ENCODE measurements around the gene OCA2.
A peak's percentile ranks its signal among the peaks of the same experiment; 100 is the strongest.

Gene OCA2

DNA sequence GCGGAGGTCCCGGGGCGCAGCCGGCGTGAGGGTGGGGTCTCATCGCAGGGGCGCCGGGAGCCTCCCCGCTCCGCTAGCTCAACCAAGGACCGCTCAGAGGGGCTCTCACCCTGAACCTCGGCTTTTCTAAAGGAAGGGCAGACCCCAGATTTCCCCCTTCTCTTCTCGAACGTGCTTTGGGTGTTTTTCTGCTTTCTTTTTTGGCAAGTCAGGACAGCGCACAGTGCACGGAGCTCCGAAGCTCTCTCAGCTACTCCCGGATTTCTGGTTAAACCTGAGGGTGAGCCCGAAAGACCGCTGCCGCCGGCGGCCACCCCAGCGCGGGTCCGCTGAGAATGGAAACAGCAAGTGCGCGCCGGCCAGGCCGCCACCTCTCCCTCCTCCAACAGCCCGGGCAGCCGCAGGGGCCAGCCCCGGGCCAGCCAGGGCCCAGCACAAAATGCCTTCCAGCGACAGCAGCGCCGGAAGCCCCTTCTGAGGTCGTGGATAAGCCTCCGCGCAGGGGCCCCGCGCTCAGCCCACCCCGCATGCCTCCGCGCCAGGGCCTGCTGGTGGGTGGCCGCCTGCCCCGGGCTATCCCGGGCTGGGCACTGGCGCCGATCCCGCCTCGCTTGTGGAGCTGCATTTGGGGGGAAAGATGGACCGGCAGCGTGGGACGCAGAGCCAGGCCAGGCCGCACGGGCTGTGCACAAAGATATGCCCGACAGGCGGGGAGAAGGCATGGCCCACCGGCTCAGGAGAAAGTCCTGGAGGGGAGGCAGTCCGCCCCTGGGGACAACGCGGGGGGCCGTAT, 8.2 kb upstream of the OCA2 start:
- H3K9ac ChIP-seq (ENCODE audit: insufficient read length, low read depth), result peak overlapping the region; percentile 46
- peaks cover 3% of the 10 kb centered on the region for H3K4me1 ChIP-seq (ENCODE audit: insufficient read depth, insufficient read length)
- H3K4me3 ChIP-seq (ENCODE audit: insufficient read length, low read depth), result peak overlapping the region; percentile 41
- H3K27me3 ChIP-seq (ENCODE audit: insufficient read depth, insufficient read length), result peaks cover 29% of the 10 kb centered on the region
- TF ChIP-seq SUZ12 (IDR thresholded peaks at IDR 0.05; ENCODE audit: extremely low read depth, insufficient read depth, insufficient read length), result no peak
- no peak for TF ChIP-seq YY1 (IDR thresholded peaks at IDR 0.05; ENCODE audit: insufficient read depth, insufficient read length)
- no peak for TF ChIP-seq ZNF274 (IDR thresholded peaks at IDR 0.05; ENCODE audit: low read depth, low read length)
- no peak for DNase-seq (ENCODE audit: low read depth, low spot score)
- H3K9me3 ChIP-seq (ENCODE audit: insufficient read depth, low read length), result no peaks in the 10 kb centered on the region
- peaks cover 17% of the 10 kb centered on the region for H3K36me3 ChIP-seq (ENCODE audit: insufficient read depth, insufficient read length, low read length)

GRCh38 chr15:28106294-28107110, 7.4 kb upstream of the OCA2 start:
- H3K4me3 ChIP-seq (ENCODE audit: insufficient read length, low read depth), result peak overlapping the region; percentile 41
- no peak for TF ChIP-seq SUZ12 (IDR thresholded peaks at IDR 0.05; ENCODE audit: extremely low read depth, insufficient read depth, insufficient read length)
- no peak for TF ChIP-seq YY1 (IDR thresholded peaks at IDR 0.05; ENCODE audit: insufficient read depth, insufficient read length)
- no peak for TF ChIP-seq ZNF274 (IDR thresholded peaks at IDR 0.05; ENCODE audit: low read depth, low read length)
- DNase-seq (ENCODE audit: low read depth, low spot score), result no peak
- peak overlapping the region; percentile 46 for H3K9ac ChIP-seq (ENCODE audit: insufficient read length, low read depth)
- peaks cover 34% of the 10 kb centered on the region for H3K27me3 ChIP-seq (ENCODE audit: insufficient read depth, insufficient read length)
- peaks cover 10% of the 10 kb centered on the region for H3K36me3 ChIP-seq (ENCODE audit: insufficient read depth, insufficient read length, low read length)
- peaks cover 3% of the 10 kb centered on the region for H3K4me1 ChIP-seq (ENCODE audit: insufficient read depth, insufficient read length)
- H3K9me3 ChIP-seq (ENCODE audit: insufficient read depth, low read length), result no peaks in the 10 kb centered on the region

- TF ChIP-seq ZNF274 (IDR thresholded peaks at IDR 0.05; ENCODE audit: low read depth, low read length) (no peak), YY1 (IDR thresholded peaks at IDR 0.05; ENCODE audit: insufficient read depth, insufficient read length) (no peak), SUZ12 (IDR thresholded peaks at IDR 0.05; ENCODE audit: extremely low read depth, insufficient read depth, insufficient read length) (no peak)
- Histone ChIP-seq H3K36me3 (ENCODE audit: insufficient read depth, insufficient read length, low read length) (peaks cover 4% of the 10 kb centered on the region), H3K9me3 (ENCODE audit: insufficient read depth, low read length) (no peaks in the 10 kb centered on the region), H3K4me1 (ENCODE audit: insufficient read depth, insufficient read length) (peaks cover 3% of the 10 kb centered on the region), H3K9ac (ENCODE audit: insufficient read length, low read depth) (no peak overlapping the region), H3K27me3 (ENCODE audit: insufficient read depth, insufficient read length) (peaks cover 41% of the 10 kb centered on the region), H3K4me3 (ENCODE audit: insufficient read length, low read depth) (no peak overlapping the region)
- no peak for DNase-seq (ENCODE audit: low read depth, low spot score)
Measured at GRCh38 chr15:28105793-28106192, 6.7 kb upstream of the OCA2 start.

- TF ChIP-seq SUZ12 (IDR thresholded peaks at IDR 0.05; ENCODE audit: extremely low read depth, insufficient read depth, insufficient read length), result no peak
- no peak for TF ChIP-seq YY1 (IDR thresholded peaks at IDR 0.05; ENCODE audit: insufficient read depth, insufficient read length)
- Histone ChIP-seq H3K4me3 (ENCODE audit: insufficient read length, low read depth) (no peak overlapping the region), H3K4me1 (ENCODE audit: insufficient read depth, insufficient read length) (peaks cover 3% of the 10 kb centered on the region), H3K9ac (ENCODE audit: insufficient read length, low read depth) (no peak overlapping the region), H3K36me3 (ENCODE audit: insufficient read depth, insufficient read length, low read length) (peaks cover under 1% of the 10 kb centered on the region), H3K27me3 (ENCODE audit: insufficient read depth, insufficient read length) (peaks cover 46% of the 10 kb centered on the region), H3K9me3 (ENCODE audit: insufficient read depth, low read length) (no peaks in the 10 kb centered on the region)
- no peak for DNase-seq (ENCODE audit: low read depth, low spot score)
Measured at GRCh38 chr15:28105224-28105791, 6.2 kb upstream of the OCA2 start.

- TF ChIP-seq SUZ12 (IDR thresholded peaks at IDR 0.05; ENCODE audit: extremely low read depth, insufficient read depth, insufficient read length) (no peak), YY1 (IDR thresholded peaks at IDR 0.05; ENCODE audit: insufficient read depth, insufficient read length) (no peak), ZNF274 (IDR thresholded peaks at IDR 0.05; ENCODE audit: low read depth, low read length) (no peak)
- Histone ChIP-seq H3K36me3 (ENCODE audit: insufficient read depth, insufficient read length, low read length) (no peaks in the 10 kb centered on the region), H3K4me1 (ENCODE audit: insufficient read depth, insufficient read length) (peaks cover 3% of the 10 kb centered on the region), H3K9me3 (ENCODE audit: insufficient read depth, low read length) (no peaks in the 10 kb centered on the region), H3K27me3 (ENCODE audit: insufficient read depth, insufficient read length) (peaks cover 56% of the 10 kb centered on the region), H3K4me3 (ENCODE audit: insufficient read length, low read depth) (no peak overlapping the region), H3K9ac (ENCODE audit: insufficient read length, low read depth) (no peak overlapping the region)
- no peak for DNase-seq (ENCODE audit: low read depth, low spot score)
Measured at GRCh38 chr15:28104326-28104725, 5.2 kb upstream of the OCA2 start.

DNA sequence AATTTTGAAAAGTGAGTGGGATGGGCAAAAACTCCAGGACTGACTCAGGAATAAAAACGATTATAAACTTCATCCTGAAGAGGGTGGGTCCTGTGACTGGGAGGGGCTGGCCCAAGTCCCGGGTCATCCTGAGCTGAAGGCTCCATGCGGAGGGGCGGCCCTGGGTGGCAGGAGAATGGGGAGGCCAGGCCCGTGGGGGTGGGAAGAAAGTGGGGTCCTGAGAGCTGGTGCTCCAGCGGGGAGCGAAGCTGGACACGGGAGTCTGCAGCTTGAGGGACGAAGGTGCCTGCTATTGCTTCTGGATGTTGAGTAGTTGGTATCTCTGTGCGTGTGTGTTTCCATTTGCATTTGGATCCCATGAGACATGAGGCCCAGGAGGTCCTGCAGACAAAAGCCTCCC, 4.7 kb upstream of the OCA2 start:
- no peak for DNase-seq (ENCODE audit: low read depth, low spot score)
- H3K9me3 ChIP-seq (ENCODE audit: insufficient read depth, low read length), result no peaks in the 10 kb centered on the region
- H3K4me1 ChIP-seq (ENCODE audit: insufficient read depth, insufficient read length), result peaks cover 3% of the 10 kb centered on the region
- no peak overlapping the region for H3K4me3 ChIP-seq (ENCODE audit: insufficient read length, low read depth)
- H3K9ac ChIP-seq (ENCODE audit: insufficient read length, low read depth), result no peak overlapping the region
- TF ChIP-seq SUZ12 (IDR thresholded peaks at IDR 0.05; ENCODE audit: extremely low read depth, insufficient read depth, insufficient read length), result no peak
- TF ChIP-seq ZNF274 (IDR thresholded peaks at IDR 0.05; ENCODE audit: low read depth, low read length), result no peak
- no peak for TF ChIP-seq YY1 (IDR thresholded peaks at IDR 0.05; ENCODE audit: insufficient read depth, insufficient read length)
- no peaks in the 10 kb centered on the region for H3K36me3 ChIP-seq (ENCODE audit: insufficient read depth, insufficient read length, low read length)
- peaks cover 58% of the 10 kb centered on the region for H3K27me3 ChIP-seq (ENCODE audit: insufficient read depth, insufficient read length)

- no peak overlapping the region for H3K9ac ChIP-seq (ENCODE audit: insufficient read length, low read depth)
- H3K4me3 ChIP-seq (ENCODE audit: insufficient read length, low read depth), result no peak overlapping the region
- no peaks in the 10 kb centered on the region for H3K36me3 ChIP-seq (ENCODE audit: insufficient read depth, insufficient read length, low read length)
- no peak for TF ChIP-seq ZNF274 (IDR thresholded peaks at IDR 0.05; ENCODE audit: low read depth, low read length)
- TF ChIP-seq SUZ12 (IDR thresholded peaks at IDR 0.05; ENCODE audit: extremely low read depth, insufficient read depth, insufficient read length), result no peak
- no peak for TF ChIP-seq YY1 (IDR thresholded peaks at IDR 0.05; ENCODE audit: insufficient read depth, insufficient read length)
- DNase-seq (ENCODE audit: low read depth, low spot score), result no peak
- H3K9me3 ChIP-seq (ENCODE audit: insufficient read depth, low read length), result no peaks in the 10 kb centered on the region
- peaks cover 11% of the 10 kb centered on the region for H3K4me1 ChIP-seq (ENCODE audit: insufficient read depth, insufficient read length)
- peaks cover 64% of the 10 kb centered on the region for H3K27me3 ChIP-seq (ENCODE audit: insufficient read depth, insufficient read length)
Measured at GRCh38 chr15:28101983-28102441, 2.9 kb upstream of the OCA2 start.

Data from NT2/D1 (cell line).